Esophagus muscularis mucosa (tissue), 4 donors: ENCODE results near the gene TIMMDC1.
A peak's percentile ranks its signal among the peaks of the same experiment; 100 is the strongest.

ENCODE experiments used
- CTCF ChIP-seq, 3 experiments: fragments of 200-600 bp in 2 of 3; fragments of 450-650 bp in 1 of 3; sonication (generic) in 2 of 3; IDR thresholded peaks; one replicate each; pipeline ENCODE4 v1.5.1; 2017 to 2019; ENCODE audit warnings: antibody characterized with exemption in 3 of 3, mild to moderate bottlenecking in 2 of 3, moderate library complexity in 1 of 3
- EP300 ChIP-seq: sonication (generic); formaldehyde crosslinking; IDR thresholded peaks from one replicate; pipeline ENCODE4 v1.6.1; 2017; ENCODE audit warnings: antibody characterized with exemption
- POLR2A ChIP-seq: fragments of 450-650 bp; IDR thresholded peaks from one replicate; pipeline ENCODE4 v1.6.1; 2017; ENCODE audit warnings: antibody characterized with exemption, moderate library complexity, mild to moderate bottlenecking, low read depth
- POLR2AphosphoS5 ChIP-seq, 2 donors: sonication (generic); formaldehyde crosslinking; IDR thresholded peaks; one replicate each; pipeline ENCODE4 v1.6.1; 2017; ENCODE audit warnings: antibody characterized with exemption in 2 of 2

- TF ChIP-seq CTCF (IDR thresholded peaks at IDR 0.05) (no peak), POLR2A (peak; percentile 17), POLR2AphosphoS5 (IDR thresholded peaks at IDR 0.05) (peak; percentile 95 to 97), EP300 (no peak)
Observed at GRCh38 chr3:119498186-119499011, at the start of gene TIMMDC1.
